WTC11 (cell line): ENCODE data around the gene MTUS2.

ENCODE experiments used
- FOXP1 ChIP-seq: sonication (generic); formaldehyde crosslinking; IDR thresholded peaks from 2 replicates; pipeline ENCODE4 v1.8.0; 2022; ENCODE audit warnings: missing genetic modification reagents, mild to moderate bottlenecking, moderate library complexity, borderline replicate concordance
- USF2 ChIP-seq: sonication (generic); formaldehyde crosslinking; IDR thresholded peaks from 2 replicates; pipeline ENCODE4 v1.8.1; 2023; ENCODE audit warnings: mild to moderate bottlenecking, missing genetic modification reagents, moderate library complexity

- TF ChIP-seq USF2 (CRISPR knock-in tag) (no peak), FOXP1 (CRISPR knock-in tag) (no peak)
Measured at GRCh38 chr13:29539856-29540255, 719.7 kb downstream of the MTUS2 start.
